AG04450 (cell line): ENCODE data around the gene EAPP. TPM values are rescaled to one million over a fixed set of nuclear protein-coding genes. Genes with fewer than 3 reads are reported as not detected.
"Not testable (repeated sequence)": the region's sequence is repeated elsewhere in the genome, so short reads cannot be mapped to it uniquely, and the experiment has no call there.

Experiments
- CTCF ChIA-PET: fragments of 300-600, 350-600 bp; formaldehyde crosslinking; extraction: SDS; loops from one replicate; lab custom pipeline; 2022; ENCODE audit warnings: antibody characterized with exemption, inconsistent platforms; lab: Charles Lee
- POLR2A ChIA-PET: fragments of 350-600 bp; formaldehyde crosslinking; extraction: SDS; loops from one replicate; lab custom pipeline; 2021; ENCODE audit warnings: antibody characterized with exemption, inconsistent platforms; lab: Yijun Ruan, JAX
- DNase-seq: peaks from one replicate; pipeline ENCODE4 v3.0.0-alpha.2; 2011; ENCODE audit warnings: low read depth, low spot score
- H3K27ac ChIP-seq: one replicate; pipeline ENCODE4 v1.5.1; 2012; ENCODE audit warnings: low read depth, low read length, control low read depth
- H3K27me3 ChIP-seq: one replicate; pipeline ENCODE4 v1.6.0; 2012; ENCODE audit warnings: low read length; ENCODE audit not compliant: control insufficient read depth, insufficient read depth
- H3K4me3 ChIP-seq: 2 replicates; pipeline ENCODE4 v1.5.1; 2011; ENCODE audit warnings: mild to moderate bottlenecking, low read depth, low read length, control low read depth
- H3K9me3 ChIP-seq: 2 replicates; pipeline ENCODE4 v1.5.1; 2012; ENCODE audit warnings: low read length; ENCODE audit not compliant: control insufficient read depth, insufficient read depth
- CTCF ChIP-seq: IDR thresholded peaks from 2 replicates; pipeline ENCODE4 v1.5.1; 2011; ENCODE audit warnings: low read depth, low read length, control low read depth, inconsistent platforms
- polyA plus RNA-seq: library from polyadenylated mRNA; depleted of rRNA; stranded (reverse); fragments of >200 nt; gene quantifications from 2 replicates; pipeline ENCODE4 v1.2.3, GENCODE V29; 2011

EAPP gene
- polyA plus RNA-seq, 1 experiment, result 66.8 TPM

- Histone ChIP-seq H3K9me3 (peaks cover 5% of the 10 kb centered on the region; the same call in 1 of the 2 replicates), H3K27me3 (no peaks in the 10 kb centered on the region), H3K4me3 (no peak overlapping the region; the same call in 1 of the 2 replicates), H3K27ac (peak overlapping the region; percentile 43)
- peak; percentile 15 for DNase-seq
- CTCF ChIA-PET, result interaction anchor here (0.7 to 1.1 kb wide), 2 partner anchors 18 to 232 kb away, joined by 3 read pairs; no protein-coding TSS in a partner anchor
- POLR2A ChIA-PET, result interaction anchor here (0.6 to 1.3 kb wide), 3 partner anchors 58 to 229 kb away, joined by 3 to 5 read pairs (median 4); no protein-coding TSS in a partner anchor
- no peak for TF ChIP-seq CTCF
Measured at GRCh38 chr14:34554540-34555250, 15.2 kb upstream of the EAPP start.

- POLR2A ChIA-PET, H3K9me3 ChIP-seq, H3K27me3 ChIP-seq, H3K27ac ChIP-seq, H3K4me3 ChIP-seq, DNase-seq: not testable (repeated sequence)
- CTCF ChIA-PET, result interaction anchor here (0.6 kb wide), 1 partner anchor 865 kb away, joined by 3 read pairs; no protein-coding TSS in a partner anchor
Measured at GRCh38 chr14:34549276-34549966, 9.9 kb upstream of the EAPP start.

GRCh38 chr14:34548472-34548981, 9.0 kb upstream of the EAPP start:
- no peak overlapping the region for H3K4me3 ChIP-seq
- DNase-seq, result no peak
- TF ChIP-seq CTCF, result no peak
- POLR2A ChIA-PET, result interaction anchor here (0.7 kb wide), 3 partner anchors 11 to 658 kb away, joined by 3 to 13 read pairs (median 6); no protein-coding TSS in a partner anchor
- CTCF ChIA-PET, result no interaction called here
- H3K27ac ChIP-seq, result peak overlapping the region; percentile 21
- no peaks in the 10 kb centered on the region for H3K27me3 ChIP-seq
- peaks cover 5% of the 10 kb centered on the region; the same call in 1 of the 2 replicates for H3K9me3 ChIP-seq

GRCh38 chr14:34547136-34547520, 7.6 kb upstream of the EAPP start:
- POLR2A ChIA-PET, H3K27me3 ChIP-seq, CTCF ChIA-PET, DNase-seq, H3K4me3 ChIP-seq, H3K9me3 ChIP-seq, H3K27ac ChIP-seq: not testable (repeated sequence)

- H3K27me3 ChIP-seq, POLR2A ChIA-PET, CTCF ChIA-PET, H3K27ac ChIP-seq, H3K9me3 ChIP-seq, DNase-seq, H3K4me3 ChIP-seq: not testable (repeated sequence)
Measured at GRCh38 chr14:34546272-34547135, 7.0 kb upstream of the EAPP start.

GRCh38 chr14:34540181-34541059, 919 bp upstream of the EAPP start:
- H3K27ac ChIP-seq, result peak overlapping the region; percentile 11
- CTCF ChIA-PET, H3K27me3 ChIP-seq, POLR2A ChIA-PET, DNase-seq, H3K9me3 ChIP-seq: not testable (repeated sequence)
- peak overlapping the region; percentile 97 for H3K4me3 ChIP-seq
